T-helper 9 cell (primary cell): ENCODE results near the gene PFKL.
"Not testable (repeated sequence)": the region's sequence is repeated elsewhere in the genome, so short reads cannot be mapped to it uniquely, and the experiment has no call there.

Experiments used
- DNase-seq: peaks from one replicate; pipeline ENCODE4 v3.0.0-alpha.2; 2020

The PFKL gene

DNA sequence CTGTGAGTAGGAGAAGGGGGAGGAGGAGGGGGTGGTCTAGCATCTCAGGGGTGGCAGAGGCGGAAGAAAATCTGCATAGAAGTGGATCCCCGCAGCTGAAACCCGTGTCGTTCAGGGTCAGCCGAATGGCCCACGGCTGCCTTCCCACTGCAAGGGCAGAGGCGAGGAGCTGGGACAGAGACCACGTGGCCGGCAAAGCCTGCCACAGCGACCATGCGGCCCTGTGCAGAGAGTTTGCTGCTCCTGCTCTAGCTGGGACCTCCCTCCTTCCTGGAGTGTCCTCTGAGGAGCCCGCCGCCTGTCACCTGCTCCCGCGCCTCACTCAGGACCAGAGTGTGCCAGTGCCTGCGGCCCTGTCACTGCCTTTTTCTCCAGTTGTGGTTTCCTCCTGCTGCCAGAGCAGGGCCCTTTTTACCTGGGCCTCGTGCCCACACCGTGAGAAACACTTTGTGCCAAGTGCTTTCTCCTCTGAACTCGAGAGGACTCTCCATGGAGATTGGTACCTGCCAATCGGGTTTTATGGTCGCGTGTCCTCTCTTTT lies 48.1 kb downstream of the PFKL start:
- DNase-seq: no peak

DNA sequence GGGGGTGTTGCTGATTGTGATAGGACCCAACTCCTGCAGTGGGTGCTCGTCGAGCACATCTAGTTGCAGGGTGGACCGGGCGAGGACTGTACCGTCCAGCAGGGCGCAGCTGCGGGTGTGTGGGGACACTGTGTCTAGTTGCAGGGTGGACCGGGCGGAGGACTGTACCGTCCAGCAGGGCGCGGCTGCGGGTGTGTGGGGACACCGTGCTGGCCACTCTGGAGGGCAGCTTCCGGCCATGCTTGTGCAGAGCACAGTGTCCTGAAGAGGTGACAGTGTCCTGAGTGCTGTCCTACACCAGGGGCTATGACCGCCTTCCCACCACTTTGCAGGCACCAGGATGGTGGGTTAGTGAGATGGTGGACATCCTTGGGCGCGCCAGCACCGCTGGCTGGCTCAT lies 49.0 kb downstream of the PFKL start:
- no peak for DNase-seq

DNA sequence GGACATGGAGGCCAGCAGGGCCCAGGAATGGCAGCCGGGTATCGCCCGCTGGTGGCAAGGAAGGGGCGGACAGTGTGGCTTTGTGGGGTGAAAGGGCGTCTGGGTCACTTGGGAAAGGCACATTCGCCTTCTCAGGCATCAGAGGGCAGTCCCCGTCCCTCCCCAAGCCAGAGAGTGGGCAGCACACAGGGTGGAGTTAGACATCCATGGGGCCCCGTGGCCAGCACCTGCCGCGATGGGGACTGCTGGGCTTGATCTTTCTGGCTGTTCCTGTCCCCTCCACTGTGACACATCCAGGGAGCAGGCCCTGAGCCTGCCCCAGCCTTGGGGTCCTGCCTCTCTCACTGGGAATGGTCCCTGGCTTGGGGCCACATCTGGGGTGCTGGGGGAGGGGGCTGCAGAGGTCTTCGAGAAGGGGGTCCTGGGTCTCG lies 49.6 kb downstream of the PFKL start:
- DNase-seq: no peak

DNA sequence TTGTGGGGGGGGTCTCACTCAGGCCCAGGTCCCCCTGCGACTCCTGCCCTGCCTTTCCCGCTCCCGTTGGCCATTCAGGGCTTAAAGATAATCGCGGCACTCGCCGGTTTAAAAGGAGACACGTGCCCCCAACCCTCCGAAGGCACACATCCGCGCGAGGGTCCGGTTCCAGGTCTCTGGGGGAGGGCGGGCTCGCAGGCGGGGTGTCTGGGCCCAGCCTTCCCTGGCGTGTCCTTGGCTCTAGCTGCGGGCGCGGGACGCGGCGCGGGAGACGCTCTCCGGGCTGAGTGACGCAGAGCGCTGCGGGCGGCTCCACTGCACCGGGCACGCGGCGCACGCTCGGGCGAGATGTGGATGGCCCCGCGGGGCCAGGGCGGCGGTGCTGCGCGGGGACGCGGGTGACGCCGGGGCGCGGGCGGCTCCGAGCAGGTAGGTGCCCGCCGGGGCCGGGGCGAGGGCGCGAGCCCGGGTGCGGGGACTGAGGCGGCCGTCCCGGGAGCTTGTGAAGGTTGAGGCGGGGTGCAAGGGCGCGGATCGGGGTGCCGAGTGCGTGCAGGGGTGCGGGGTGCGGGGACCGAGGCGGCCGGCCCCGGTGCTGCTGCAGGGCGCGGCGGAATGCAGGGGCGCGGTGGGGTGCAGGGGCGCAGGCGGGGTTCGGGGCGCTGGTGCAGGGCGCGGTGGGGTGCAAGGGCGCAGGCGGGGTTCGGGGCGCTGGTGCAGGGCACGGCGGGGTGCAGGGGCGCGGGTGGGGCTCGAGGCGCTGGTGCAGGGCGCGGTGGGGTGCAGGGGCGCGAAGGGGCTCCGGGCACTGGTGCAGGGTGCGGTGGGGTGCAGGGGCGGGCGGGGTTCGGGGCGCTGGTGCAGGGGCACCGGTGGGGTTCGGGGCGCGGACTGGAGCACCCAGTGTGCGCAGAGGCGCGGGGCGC lies 50.3 kb downstream of the PFKL start:
- no peak for DNase-seq

DNA sequence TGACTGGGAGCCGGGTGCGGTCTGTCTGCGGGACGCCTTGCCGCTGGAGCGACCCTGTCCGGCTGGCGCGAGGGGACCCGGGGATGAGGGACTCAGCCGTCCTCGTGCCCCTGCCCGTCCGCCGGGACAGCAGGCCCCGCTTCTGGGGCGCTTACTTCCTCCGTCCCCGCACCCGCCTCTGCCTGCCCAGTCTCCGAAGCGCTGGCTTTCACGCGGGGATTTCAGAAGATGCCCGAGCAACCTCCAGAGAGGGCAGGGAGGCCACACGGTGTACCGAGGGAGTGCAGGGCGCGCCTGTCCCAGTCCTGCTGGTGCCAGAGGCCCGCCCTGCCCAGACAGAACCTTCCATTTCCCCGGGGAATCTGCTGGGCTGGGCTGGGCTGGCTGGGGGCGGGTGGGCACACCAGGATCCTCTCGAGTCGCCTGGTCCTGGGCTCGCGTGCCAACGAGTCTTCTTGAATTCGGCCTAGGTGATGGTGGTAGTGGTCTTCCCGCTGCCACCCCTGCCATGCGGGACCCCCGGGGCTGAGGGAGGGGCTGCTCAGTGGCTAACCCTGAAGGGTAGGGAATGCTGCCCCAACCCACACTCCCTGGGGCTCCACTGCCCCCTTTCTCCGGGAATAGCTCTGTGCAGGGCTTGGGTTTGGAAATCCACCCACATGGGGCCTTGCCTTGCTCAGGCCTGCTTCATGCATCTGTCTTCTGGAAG lies 51.1 kb downstream of the PFKL start:
- DNase-seq: no peak

DNA sequence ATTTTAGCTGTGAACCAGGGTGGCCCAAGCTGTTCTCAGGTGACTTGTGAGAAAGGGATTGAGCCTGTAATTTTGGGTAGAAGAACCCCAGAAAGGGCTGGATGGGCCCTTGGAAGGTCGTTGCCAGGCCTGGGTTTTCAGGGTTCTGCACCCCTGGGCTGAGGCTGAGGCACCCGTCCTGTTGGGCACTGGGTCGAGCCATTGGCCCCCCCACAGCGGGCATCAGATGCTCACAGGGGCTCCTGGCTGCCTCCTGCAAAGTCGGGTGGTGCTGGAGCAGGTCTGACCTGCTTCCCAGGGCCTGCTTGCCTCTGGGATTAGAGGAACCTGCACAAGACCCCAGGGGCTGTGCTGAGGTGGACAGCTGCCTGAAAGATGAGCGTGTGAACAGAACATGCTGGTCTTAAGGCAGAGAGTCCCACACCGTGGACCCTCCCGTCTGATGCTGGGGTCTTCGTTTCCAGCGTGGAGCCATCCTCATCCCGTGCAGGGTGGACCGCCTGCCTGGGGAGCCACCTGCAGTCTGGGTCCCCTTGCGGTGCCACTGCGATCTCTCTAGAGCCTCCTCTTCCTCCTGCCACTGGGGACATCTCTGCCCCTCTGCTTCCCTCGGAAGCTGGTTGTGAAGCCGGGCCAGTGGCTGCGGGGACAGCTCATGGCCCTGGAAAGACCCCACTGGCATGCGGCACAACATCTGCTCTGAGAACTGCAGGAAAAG lies 51.8 kb downstream of the PFKL start:
- DNase-seq: no peak

DNA sequence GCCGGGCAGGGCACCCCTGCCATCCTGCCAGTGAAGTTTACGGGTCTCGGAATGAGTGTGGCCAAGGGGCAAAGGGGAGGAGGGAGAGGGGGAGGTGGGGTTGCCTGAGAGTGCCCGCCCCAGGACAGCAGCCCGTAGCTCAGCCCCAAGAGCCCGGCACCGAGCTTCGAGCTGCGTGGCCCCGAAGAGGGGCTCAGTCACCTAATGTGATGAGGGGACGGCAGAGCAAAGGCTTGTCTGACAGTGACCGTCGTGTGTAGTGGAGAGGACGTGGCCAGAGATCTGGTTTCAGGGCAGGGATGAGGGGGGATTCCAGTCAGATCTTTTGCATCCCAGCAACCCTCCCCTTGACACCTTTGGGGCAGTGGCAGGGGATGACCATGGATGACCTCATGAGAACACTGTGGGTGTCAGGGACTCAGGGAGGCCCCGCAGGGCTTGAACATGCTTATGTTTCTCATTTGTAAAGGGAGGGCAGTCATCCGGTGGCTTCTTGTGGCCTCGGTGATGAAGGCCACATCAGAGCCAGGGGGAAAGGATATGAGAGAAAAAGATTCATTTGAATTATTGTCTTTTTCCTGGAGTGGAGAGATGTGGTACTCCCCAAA lies 52.5 kb downstream of the PFKL start:
- no peak for DNase-seq

DNA sequence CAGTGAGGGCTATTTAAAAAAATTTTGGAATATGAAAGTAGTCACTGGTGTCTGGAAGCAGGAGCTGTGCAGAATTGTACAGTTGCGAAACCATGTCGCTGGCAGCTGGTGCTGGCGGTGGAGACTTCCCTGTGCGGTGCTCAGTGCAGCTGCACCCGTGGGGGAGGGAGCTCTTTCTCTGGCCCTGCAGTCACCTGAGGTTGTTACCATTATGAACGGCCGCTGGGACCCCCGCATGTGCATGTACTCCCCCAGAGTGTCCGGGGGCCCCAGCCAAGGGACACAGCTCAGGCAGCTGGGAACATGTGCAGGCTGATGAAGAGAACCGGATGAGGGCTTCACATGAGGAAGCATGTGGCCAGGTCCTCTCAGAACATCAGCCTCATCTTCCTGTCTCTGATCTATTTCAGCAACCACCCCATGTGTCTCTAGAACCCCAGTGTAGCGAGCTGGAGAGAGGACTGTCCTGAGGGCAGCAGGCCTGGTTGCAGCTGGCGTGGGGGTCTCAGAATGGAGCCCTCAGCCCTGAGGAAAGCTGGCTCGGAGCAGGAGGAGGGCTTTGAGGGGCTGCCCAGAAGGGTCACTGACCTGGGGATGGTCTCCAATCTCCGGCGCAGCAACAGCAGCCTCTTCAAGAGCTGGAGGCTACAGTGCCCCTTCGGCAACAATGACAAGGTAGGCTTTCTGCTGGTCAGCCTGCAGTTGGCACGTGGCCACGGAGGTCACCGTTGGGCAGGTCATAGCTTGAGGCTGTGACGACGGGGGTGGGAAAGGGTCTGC lies 53.5 kb downstream of the PFKL start, which contains the start of gene TRPM2:
Gene TRPM2, plus strand, starts transcription at position 431 of the 780 bp plus-strand sequence. Its CDS starts 80 bp downstream, at position 511.
- no peak for DNase-seq

DNA sequence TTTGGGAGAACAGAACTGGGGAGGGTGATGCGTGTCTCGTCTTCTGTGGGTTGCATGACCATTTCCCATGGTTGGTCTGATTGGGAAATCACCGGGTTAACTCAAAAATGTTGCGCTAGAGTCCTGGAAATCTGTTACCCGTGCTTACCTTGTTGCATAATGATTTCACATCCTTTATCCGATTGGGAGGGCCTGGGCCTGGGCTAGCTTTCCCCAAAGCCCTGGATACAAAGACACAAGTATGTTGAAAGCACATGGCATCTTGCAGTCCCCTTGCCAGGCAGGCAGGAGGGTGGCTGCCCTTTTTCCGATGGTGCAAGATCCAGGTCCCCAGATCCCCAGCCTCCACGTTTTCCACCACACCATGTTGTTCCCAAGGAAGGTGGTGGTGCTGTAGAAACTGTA lies 54.1 kb downstream of the PFKL start:
- DNase-seq: no peak

DNA sequence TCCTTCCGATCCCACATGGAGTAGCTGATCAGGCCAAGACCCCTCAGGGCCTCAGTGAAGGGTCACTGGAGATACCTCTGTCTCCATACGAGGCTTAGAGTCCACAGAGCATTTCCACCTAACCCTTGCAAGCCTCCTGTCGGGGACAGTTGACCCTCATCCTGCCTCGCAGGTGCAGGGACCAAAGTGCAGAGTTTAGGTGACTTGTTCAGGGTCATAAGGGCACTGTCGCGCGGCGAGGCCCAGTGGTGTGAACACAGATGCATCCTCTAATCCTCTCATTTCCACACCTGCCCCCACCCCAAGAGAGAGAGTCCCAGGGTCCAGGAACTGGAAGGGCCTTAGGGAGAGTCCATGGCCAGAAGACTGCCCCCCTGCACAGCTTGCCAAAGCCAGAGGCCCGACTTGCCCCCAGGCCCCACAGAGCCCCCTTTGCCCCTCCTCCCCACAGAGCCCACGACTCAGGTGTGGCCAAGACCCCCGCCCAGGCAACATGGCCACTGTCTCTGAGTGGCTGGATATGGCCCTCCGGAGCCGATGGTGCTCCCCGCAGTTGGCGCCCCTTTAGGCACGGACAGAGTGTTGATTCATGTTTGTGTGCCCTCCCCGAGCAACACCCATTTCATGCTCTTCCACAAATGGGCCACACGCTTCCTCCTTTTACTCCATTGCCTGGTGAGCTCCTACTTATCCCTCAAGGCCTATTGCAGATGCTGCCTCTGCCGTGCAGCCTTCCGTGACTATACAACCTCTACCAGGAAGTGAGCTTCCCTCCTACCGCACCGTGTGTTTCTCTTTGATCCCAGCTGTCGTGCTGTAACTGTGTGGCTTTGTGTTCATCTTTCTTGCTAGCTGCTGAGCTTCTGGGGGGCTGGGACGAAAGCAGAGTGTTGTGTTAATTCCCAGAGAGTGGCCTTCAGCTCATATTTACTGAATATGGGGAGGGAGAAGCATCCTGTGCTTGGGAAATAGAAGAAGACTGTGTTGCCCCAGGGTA lies 55.2 kb downstream of the PFKL start:
- no peak for DNase-seq

DNA sequence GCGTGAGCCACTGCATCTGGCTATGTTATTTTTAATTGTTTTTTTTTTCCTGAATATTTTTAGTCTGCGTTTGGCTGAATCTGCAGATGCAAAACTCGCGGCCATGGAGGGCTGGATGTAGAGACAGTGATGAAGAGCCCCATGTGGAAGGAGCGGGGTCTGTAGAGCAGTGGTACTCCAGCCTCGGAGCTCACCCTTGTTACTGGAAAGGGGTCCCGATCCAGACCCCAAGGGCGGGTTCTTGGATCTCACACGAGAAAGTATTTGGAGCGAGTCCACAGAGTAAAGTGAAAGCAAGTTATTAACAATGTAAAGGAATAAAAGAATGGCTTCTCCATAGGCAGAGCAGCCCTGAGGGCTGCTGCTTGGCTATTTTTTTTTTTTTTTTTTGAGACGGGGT lies 56.3 kb downstream of the PFKL start:
- no peak for DNase-seq

DNA sequence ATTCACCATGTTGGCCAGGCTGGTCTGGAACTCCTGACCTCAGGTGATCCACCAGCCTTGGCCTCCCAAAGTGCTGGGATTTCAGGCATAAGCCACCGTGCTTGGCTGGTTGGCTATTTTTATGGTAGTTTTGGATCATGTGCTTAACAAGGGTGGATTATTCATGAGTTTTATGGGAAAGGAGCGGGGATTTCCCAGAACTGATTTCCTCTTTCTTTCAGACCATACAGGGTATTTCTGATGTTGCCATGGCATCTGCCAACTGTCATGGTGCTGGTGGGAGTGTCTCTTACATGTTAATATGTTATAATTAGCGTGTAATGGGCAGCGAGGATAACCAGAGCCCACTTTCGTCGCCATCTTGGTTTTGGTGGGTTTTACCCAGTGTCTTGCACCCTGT lies 56.8 kb downstream of the PFKL start:
- no peak for DNase-seq

DNA sequence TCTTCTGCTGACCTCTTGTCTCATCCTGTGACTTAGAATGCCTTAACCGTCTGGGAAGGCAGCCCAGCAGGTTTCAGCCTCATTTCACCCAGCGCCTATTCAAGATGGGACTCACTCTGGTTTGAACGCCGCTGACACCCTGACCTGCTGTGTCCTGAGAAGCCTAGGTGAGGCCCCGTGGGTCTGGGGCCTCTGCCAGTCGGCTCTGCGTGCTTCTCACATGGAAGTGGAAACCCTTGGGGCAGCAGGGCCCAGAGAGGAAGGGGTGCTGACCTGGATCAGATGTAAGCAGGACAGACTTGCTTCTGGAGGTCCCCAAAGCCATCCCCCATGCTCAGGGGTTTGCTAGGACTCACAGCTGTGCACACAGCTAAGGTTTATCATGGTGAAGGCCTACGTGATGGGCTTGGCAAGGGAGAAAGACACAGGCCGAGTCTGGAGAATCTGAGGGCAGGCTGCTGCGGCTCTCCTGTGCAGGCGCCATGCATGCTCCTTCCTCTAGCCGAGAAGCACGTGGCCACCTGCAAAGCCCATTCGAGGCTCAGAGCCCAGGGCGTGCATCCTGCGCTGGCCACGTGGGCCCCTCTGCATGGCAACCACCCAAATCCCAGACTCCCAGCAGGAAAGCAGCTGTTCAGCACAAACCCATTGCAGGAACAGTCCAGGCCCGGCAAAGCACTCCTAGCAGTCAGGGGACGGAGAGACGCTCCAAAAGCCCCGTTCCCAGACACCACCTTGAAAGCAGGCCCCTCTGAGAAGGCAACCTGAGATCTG lies 57.4 kb downstream of the PFKL start:
- DNase-seq: no peak

DNA sequence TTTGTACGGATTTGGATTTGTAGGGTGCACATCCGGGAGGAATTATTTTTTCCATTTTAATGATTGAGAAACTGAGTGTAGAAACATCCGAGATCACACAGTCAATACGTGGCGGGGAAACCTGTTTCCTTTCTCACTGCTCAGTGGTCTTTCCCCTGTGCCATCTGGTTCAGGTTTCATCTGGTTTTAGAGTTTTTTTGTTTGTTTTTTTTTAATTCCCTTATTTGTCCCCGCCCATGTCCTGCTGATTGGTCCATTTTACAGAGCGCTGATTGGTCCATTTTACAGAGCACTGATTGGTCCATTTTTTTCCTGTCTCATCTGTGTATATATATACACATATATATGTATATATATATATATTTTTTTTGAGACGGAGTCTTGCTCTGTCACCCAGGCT lies 59.5 kb downstream of the PFKL start:
- no peak for DNase-seq

DNA sequence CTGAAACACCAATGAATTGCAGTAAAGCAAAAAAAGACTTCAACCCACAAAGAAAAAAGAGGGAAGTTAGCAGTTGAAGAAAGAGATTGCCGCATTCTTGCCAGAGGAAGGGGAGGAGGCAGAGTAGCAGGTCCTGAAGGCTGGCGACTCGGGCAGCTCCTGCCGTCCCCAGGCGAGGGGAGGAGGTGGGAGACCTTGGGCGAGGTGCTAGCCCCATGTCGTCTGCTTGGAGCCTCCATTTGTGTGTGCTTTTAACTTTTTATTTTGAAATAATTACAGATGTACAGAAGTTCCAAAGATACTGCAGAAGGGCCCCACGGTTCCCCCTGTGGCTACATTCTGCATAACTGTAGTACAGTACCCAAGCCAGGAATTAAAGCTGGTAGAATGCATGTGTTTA lies 60.3 kb downstream of the PFKL start:
- DNase-seq: no peak

DNA sequence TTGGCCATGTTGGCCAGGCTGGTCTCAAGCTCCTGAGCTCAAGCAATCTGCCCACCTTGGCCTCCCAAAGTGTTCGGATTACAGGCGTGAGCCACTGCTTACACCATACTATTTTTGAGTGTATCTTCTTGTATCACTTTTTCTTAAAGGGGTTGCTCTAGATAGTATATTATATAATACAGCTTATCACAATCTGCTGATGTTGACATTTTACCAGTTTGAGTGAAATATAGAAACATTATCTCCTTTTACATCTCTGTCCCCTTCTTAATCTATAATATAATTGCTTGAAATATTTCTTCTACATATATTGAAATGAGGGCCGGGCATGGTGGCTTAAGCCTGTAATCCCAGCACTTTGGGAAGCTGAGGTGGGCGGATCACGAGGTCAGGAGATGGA lies 62.0 kb downstream of the PFKL start:
- not testable (repeated sequence) for DNase-seq

DNA sequence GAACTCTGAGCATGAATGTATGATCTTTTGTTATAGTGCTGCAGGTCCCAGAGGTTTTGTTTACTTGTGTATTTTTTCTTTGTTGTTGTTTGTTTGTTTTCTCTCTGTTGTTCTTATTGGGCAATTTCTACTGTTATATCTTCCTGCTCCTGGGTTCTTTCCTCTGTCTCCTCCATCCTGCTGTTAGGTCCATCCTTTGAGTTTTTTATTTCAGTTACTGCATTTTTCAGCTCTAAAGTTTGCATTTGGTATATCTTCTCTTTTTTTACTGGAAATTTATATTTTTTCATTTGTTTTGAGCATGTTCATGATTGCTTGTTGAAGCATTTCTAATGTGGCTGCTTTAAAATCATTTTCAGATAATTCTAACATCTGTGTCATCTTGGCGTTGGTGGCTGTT lies 63.4 kb downstream of the PFKL start:
- no peak for DNase-seq

DNA sequence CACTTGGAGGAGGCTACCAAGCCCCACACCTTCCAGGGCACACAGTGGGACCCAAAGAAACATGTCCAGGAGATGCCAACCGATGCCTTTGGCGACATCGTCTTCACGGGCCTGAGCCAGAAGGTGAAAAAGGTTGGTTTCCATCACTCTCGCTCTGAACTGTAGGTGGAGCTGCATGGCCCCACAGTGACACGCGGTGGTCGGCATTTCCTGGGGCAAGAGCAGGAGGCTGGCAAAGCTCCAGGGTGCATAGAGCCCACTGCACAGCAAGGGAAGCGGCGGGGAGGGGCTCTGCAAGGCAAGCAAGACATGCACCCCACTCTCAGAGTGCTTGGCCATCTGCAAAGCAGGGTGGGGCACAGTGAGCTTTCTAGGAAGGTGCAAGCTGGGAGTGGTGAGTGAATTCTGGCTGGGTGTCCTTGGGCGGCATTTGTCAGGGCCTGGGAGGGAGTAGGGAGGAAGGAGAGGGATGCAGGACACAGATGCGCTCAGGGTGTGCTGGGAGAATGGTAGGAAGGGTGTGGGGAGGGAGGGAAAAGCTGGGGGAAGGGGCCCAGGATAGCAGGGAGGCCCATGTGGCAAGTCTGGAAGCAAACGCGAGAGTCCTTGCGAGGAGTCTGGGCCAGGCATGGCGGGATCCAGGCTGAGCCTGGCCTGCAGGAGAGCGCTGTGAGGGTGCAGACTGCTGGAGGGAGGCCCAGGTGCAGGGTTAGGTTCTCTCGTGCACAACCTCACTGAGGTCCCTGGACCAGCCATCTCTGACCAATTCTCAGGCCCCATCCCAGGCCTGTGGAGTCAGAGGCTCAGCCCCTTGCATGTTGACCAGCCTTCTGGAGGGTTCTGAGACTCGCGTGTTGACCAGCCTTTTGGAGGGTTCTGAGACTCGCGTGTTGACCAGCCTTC lies 64.5 kb downstream of the PFKL start:
- DNase-seq: no peak
